GM23248 (cell line): Measurements from ENCODE around the gene KLHDC9.

Experiments
- EZH2 ChIP-seq: fragments of 200-600 bp; sonication (generic); IDR thresholded peaks from 2 replicates; pipeline ENCODE4 v1.6.1; 2018; ENCODE audit warnings: antibody characterized with exemption, mild to moderate bottlenecking; ENCODE audit not compliant: insufficient read depth, poor library complexity, severe bottlenecking
- EZH2phosphoT487 ChIP-seq: fragments of 200-600 bp; sonication (generic); IDR thresholded peaks from 2 replicates; pipeline ENCODE4 v1.6.1; 2018; ENCODE audit warnings: antibody characterized with exemption, moderate library complexity, mild to moderate bottlenecking, low read depth; ENCODE audit not compliant: insufficient read depth

- no peak for TF ChIP-seq EZH2
- no peak for TF ChIP-seq EZH2phosphoT487
These were observed 29.6 kb upstream of the KLHDC9 start for GRCh38 chr1:161068306-161069234.
